Spleen (tissue), 7 donors: ENCODE results near the gene PIP5K1B.

Source experiments
- POLR2A ChIP-seq, 3 donors: fragments of 450-650 bp; IDR thresholded peaks; one replicate each; pipeline ENCODE4 v1.5.1; 2017; ENCODE audit warnings: antibody characterized with exemption in 3 of 3, mild to moderate bottlenecking in 1 of 3
- POLR2AphosphoS5 ChIP-seq, 3 donors: sonication (generic); formaldehyde crosslinking; IDR thresholded peaks; one replicate each; pipeline ENCODE4 v1.5.1; 2017; ENCODE audit warnings: antibody characterized with exemption in 3 of 3
- TF ChIP-seq, protein P1 (sequence below), 11 experiments: fragments of 200-600 bp in 7 of 11; fragments of 450-650 bp in 4 of 11; sonication (generic) in 4 of 11; IDR thresholded peaks in 8 of 11; conservative IDR thresholded peaks in 3 of 11; 1 replicate in 7 of 11; 2 replicates in 4 of 11; pipeline versions ENCODE4 v1.4.0 to v1.8.0; 2016 to 2021; ENCODE audit warnings: antibody characterized with exemption in 11 of 11, inconsistent platforms in 4 of 11, mild to moderate bottlenecking in 1 of 11
- donor health status: DM: no; HTN: no; CAD: no; lungs with moderate emphysema.
- donor health status: DM: no; HTN: no; CAD: no.
- donor health status: DM: no; HTN: no; CAD: no.

DNA sequence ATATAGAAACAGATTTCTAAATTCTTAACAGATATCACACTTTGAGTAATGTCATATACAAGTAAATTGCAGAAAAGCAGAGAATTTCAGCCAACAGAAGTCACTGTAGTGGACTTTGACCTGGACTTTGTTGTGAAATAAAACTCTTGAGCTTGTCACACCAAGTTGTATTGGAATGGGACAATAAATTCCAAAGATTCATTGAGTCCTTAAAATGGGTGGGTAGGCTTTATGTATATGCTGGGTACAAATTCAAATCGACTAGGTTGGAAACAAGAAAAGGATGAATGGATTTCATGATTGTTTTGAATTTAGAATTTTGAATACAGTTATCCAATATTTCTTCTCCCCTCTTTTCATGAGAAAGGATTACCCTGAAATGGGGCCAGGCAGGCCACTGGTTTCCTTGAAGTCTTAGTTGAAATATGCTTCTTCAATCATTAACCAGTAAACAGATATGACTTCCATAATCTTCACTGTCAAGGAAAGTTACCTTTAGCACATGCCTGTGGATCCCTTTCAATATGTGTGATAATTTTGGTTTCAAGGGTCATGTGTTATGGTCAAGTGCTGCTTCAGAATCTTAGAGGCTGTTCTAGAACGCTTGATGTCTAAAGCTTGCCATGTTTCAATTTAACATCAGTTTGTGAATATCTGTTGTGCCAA is 25.7 kb downstream of the PIP5K1B start:
- TF ChIP-seq, protein P1, sequence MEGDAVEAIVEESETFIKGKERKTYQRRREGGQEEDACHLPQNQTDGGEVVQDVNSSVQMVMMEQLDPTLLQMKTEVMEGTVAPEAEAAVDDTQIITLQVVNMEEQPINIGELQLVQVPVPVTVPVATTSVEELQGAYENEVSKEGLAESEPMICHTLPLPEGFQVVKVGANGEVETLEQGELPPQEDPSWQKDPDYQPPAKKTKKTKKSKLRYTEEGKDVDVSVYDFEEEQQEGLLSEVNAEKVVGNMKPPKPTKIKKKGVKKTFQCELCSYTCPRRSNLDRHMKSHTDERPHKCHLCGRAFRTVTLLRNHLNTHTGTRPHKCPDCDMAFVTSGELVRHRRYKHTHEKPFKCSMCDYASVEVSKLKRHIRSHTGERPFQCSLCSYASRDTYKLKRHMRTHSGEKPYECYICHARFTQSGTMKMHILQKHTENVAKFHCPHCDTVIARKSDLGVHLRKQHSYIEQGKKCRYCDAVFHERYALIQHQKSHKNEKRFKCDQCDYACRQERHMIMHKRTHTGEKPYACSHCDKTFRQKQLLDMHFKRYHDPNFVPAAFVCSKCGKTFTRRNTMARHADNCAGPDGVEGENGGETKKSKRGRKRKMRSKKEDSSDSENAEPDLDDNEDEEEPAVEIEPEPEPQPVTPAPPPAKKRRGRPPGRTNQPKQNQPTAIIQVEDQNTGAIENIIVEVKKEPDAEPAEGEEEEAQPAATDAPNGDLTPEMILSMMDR (IDR thresholded peaks at IDR 0.05 in 8 of 11, conservative IDR thresholded peaks at IDR 0.05 in 3 of 11), result no peak
- TF ChIP-seq POLR2A (IDR thresholded peaks at IDR 0.05) (no peak), POLR2AphosphoS5 (IDR thresholded peaks at IDR 0.05) (no peak)
